A549 (cell line): Measurements from ENCODE around the gene SPIN2A. TPM values are rescaled to one million over a fixed set of nuclear protein-coding genes. Genes with fewer than 3 reads are reported as not detected.
A peak's percentile ranks its signal among the peaks of the same experiment; 100 is the strongest.
"Not testable (repeated sequence)": the region's sequence is repeated elsewhere in the genome, so short reads cannot be mapped to it uniquely, and the experiment has no call there.

Experiments used
- ATAC-seq, 2 experiments: fragments of 200-7000 bp in 1 of 2; fragments of >200 bp in 1 of 2; cut with Nextera tagmentation in 1 of 2; cut with Tn5 transposase in 1 of 2; 3 replicates each; pipeline versions ENCODE4 v1.8.0 to v1.9.1; 2018 to 2020; ENCODE audit warnings: mild to moderate bottlenecking in 1 of 2, moderate library complexity in 1 of 2
- CTCF ChIA-PET: fragments of 300-600 bp; sonication (Branson Sonifier 250); formaldehyde crosslinking; extraction: SDS; loops from one replicate; lab custom pipeline; 2021; ENCODE audit warnings: antibody characterized with exemption, inconsistent platforms; lab: Yijun Ruan, JAX
- POLR2A ChIA-PET: fragments of 350-600 bp; formaldehyde crosslinking; extraction: SDS; loops from one replicate; lab custom pipeline; 2021; ENCODE audit warnings: antibody characterized with exemption, inconsistent platforms; lab: Yijun Ruan, JAX
- DNase-seq, 2 experiments: peaks; one replicate each; pipeline versions ENCODE4 v3.0.0 to v3.0.0-alpha.2; 2011 to 2016; ENCODE audit warnings: low read depth in 1 of 2, low spot score in 1 of 2
- FAIRE-seq: peaks from 2 replicates; lab custom pipeline; 2011; peaks lifted over from hg19 to GRCh38; lab: Jason Lieb, UNC
- H3K27ac ChIP-seq, 2 experiments: fragments of >200 bp; sonication (Bioruptor Twin); formaldehyde crosslinking; 3 replicates each; pipeline ENCODE4 v1.5.1; 2016 to 2017
- H3K4me1 ChIP-seq: fragments of >200 bp; sonication (Bioruptor Twin); formaldehyde crosslinking; 3 replicates; pipeline ENCODE4 v1.6.1; 2016
- H3K4me2 ChIP-seq: fragments of >200 bp; sonication (Bioruptor Twin); formaldehyde crosslinking; 3 replicates; pipeline ENCODE4 v1.6.1; 2016
- H3K4me3 ChIP-seq: fragments of >200 bp; sonication (Bioruptor Twin); formaldehyde crosslinking; 3 replicates; pipeline ENCODE4 v1.5.1; 2016
- H3K9me3 ChIP-seq: fragments of >200 bp; sonication (Bioruptor Twin); formaldehyde crosslinking; 3 replicates; pipeline ENCODE4 v1.6.1; 2016
- CBX8 ChIP-seq: fragments of 200-600 bp; sonication (generic); IDR thresholded peaks from 2 replicates; pipeline ENCODE4 v1.6.1; 2016
- CHD2 ChIP-seq: fragments of 150-350 bp; IDR thresholded peaks from 2 replicates; pipeline ENCODE4 v1.6.1; 2014; ENCODE audit warnings: low read length; ENCODE audit not compliant: partially characterized antibody
- ELK1 ChIP-seq: fragments of 150-350 bp; IDR thresholded peaks from 2 replicates; pipeline ENCODE4 v1.6.1; 2014; ENCODE audit warnings: low read depth, mild to moderate bottlenecking, low read length
- FOSB ChIP-seq: fragments of 250-450 bp; sonication (Bioruptor Pico); IDR thresholded peaks from 2 replicates; pipeline ENCODE4 v1.5.0; 2020; ENCODE audit warnings: mild to moderate bottlenecking, moderate library complexity
- GATA3 ChIP-seq: IDR thresholded peaks from 2 replicates; pipeline ENCODE4 v1.6.1; 2012; ENCODE audit warnings: borderline replicate concordance
- HOXB13 ChIP-seq: fragments of 250-450 bp; sonication (Bioruptor Pico); IDR thresholded peaks from 2 replicates; pipeline ENCODE4 v1.5.0; 2020; ENCODE audit warnings: low read depth, mild to moderate bottlenecking, moderate library complexity
- KDM1A ChIP-seq: fragments of 200-600 bp; sonication (generic); IDR thresholded peaks from 2 replicates; pipeline ENCODE4 v1.6.1; 2016; ENCODE audit warnings: low read depth, mild to moderate bottlenecking
- MAFK ChIP-seq: fragments of 450-650 bp; IDR thresholded peaks from 2 replicates; pipeline ENCODE4 v1.6.1; 2014; ENCODE audit not compliant: partially characterized antibody
- MYC ChIP-seq: IDR thresholded peaks from 2 replicates; pipeline ENCODE4 v1.6.1; 2012; ENCODE audit warnings: mild to moderate bottlenecking, inconsistent platforms, low read length, improper control_type of control experiment, borderline replicate concordance
- NFE2L2 ChIP-seq: fragments of 150-350 bp; conservative IDR thresholded peaks from 2 replicates; pipeline ENCODE4 v1.6.1; 2014; ENCODE audit warnings: low read length
- PHF8 ChIP-seq: fragments of 200-600 bp; sonication (generic); IDR thresholded peaks from 2 replicates; pipeline ENCODE4 v1.6.1; 2016; ENCODE audit warnings: low read depth, mild to moderate bottlenecking, antibody characterized with exemption, moderate library complexity, borderline replicate concordance
- POLR2AphosphoS2 ChIP-seq: conservative IDR thresholded peaks from 2 replicates; pipeline ENCODE4 v1.6.1; 2012; ENCODE audit warnings: low read length, improper control_type of control experiment, inconsistent platforms
- RARB ChIP-seq: fragments of 250-450 bp; sonication (Bioruptor Pico); IDR thresholded peaks from 2 replicates; pipeline ENCODE4 v1.8.0; 2021; ENCODE audit warnings: mild to moderate bottlenecking, moderate library complexity
- RCOR1 ChIP-seq: fragments of 150-350 bp; IDR thresholded peaks from 2 replicates; pipeline ENCODE4 v1.6.1; 2014; ENCODE audit warnings: antibody characterized with exemption, low read length, low read depth
- RFX5 ChIP-seq: fragments of 450-650 bp; IDR thresholded peaks from 2 replicates; pipeline ENCODE4 v1.7.1; 2014; ENCODE audit warnings: antibody characterized with exemption, mild to moderate bottlenecking, moderate library complexity
- SREBF2 ChIP-seq: fragments of 450-650 bp; IDR thresholded peaks from 2 replicates; pipeline ENCODE4 v1.6.1; 2014; ENCODE audit warnings: mild to moderate bottlenecking, moderate library complexity
- ZC3H11A ChIP-seq: fragments of 450-650 bp; IDR thresholded peaks from 2 replicates; pipeline ENCODE4 v1.6.1; 2014; ENCODE audit warnings: antibody characterized with exemption, mild to moderate bottlenecking
- ZNF302 ChIP-seq: fragments of 250-450 bp; sonication (Bioruptor Pico); IDR thresholded peaks from 2 replicates; pipeline ENCODE4 v1.9.0; 2021; ENCODE audit warnings: inconsistent platforms, mild to moderate bottlenecking, moderate library complexity
- WGBS: methylation state at CpG from one replicate; pipeline ENCODE4 v1.1.6; 2017; ENCODE audit errors: missing lambda C conversion rate; 5-methylcytosine and 5-hydroxymethylcytosine counted together
- polyA plus RNA-seq, 4 experiments: library from polyadenylated mRNA; depleted of rRNA in 3 of 4; stranded (reverse); fragments of >200 nt; fragmentation: RNase III in 1 of 4; extraction: RNeasy Plus Mini Kit Qiagen cat#74134 plus additional on column Dnase treatment in 1 of 4; gene quantifications; 2 replicates in 3 of 4; 3 replicates in 1 of 4; pipeline ENCODE4 v1.2.3, GENCODE V29; 2011 to 2017
- TF ChIP-seq, protein P1 (sequence below): IDR thresholded peaks from 2 replicates; pipeline ENCODE4 v1.6.1; 2012
- TF ChIP-seq, protein P2 (sequence below): fragments of >200 bp; sonication (Bioruptor Twin); formaldehyde crosslinking; IDR thresholded peaks from 3 replicates; pipeline ENCODE4 v1.6.1; 2016
- TF ChIP-seq, protein P3 (sequence below): fragments of 450-650 bp; IDR thresholded peaks from 2 replicates; pipeline ENCODE4 v1.6.1; 2014; ENCODE audit warnings: antibody characterized with exemption

SPIN2A gene
- polyA plus RNA-seq, 2 of the 4 experiments (the other 2 are of a cell fraction), result 0.21 to 0.31 TPM

DNA sequence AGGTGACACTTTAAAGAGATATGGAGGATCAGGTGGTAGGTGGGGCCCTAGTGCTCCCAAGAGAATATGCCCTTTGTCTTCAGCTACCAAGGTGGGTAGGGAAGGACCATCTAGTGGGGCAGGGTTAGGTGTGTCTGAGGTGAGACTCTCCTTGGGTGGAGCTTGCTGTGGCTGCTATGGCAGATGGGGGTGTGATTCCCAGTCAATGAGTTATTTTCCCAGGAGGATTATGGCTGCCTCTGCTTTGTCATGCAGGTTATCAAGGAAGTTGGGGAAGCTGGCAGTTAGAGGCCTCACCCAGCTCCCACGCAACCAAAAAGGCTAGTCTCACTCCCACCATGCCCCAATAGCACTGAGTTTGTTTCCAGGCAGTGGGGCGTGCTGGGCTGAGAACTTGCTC lies 18.0 kb upstream of the SPIN2A start:
- Histone ChIP-seq H3K4me3 (no peak overlapping the region), H3K4me2 (no peak overlapping the region)
- no peak for TF ChIP-seq POLR2AphosphoS2
- no peak for TF ChIP-seq RFX5
- no peak for TF ChIP-seq FOSB (CRISPR knock-in tag)
- TF ChIP-seq KDM1A, result no peak
- no peak for TF ChIP-seq GATA3
- TF ChIP-seq, protein P1, sequence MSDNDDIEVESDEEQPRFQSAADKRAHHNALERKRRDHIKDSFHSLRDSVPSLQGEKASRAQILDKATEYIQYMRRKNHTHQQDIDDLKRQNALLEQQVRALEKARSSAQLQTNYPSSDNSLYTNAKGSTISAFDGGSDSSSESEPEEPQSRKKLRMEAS, result no peak
- TF ChIP-seq CHD2, result no peak
- no peak for TF ChIP-seq ZNF302 (CRISPR knock-in tag)
- no peak for TF ChIP-seq RCOR1
- TF ChIP-seq HOXB13 (CRISPR knock-in tag), result no peak
- no peak for TF ChIP-seq CBX8
- TF ChIP-seq ZC3H11A, result no peak
- TF ChIP-seq PHF8, result no peak
- no peak for TF ChIP-seq ELK1
- TF ChIP-seq NFE2L2, result no peak
- TF ChIP-seq SREBF2, result no peak
- TF ChIP-seq MYC, result no peak
- TF ChIP-seq, protein P2, sequence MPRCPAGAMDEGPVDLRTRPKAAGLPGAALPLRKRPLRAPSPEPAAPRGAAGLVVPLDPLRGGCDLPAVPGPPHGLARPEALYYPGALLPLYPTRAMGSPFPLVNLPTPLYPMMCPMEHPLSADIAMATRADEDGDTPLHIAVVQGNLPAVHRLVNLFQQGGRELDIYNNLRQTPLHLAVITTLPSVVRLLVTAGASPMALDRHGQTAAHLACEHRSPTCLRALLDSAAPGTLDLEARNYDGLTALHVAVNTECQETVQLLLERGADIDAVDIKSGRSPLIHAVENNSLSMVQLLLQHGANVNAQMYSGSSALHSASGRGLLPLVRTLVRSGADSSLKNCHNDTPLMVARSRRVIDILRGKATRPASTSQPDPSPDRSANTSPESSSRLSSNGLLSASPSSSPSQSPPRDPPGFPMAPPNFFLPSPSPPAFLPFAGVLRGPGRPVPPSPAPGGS, result no peak
- TF ChIP-seq, protein P3, sequence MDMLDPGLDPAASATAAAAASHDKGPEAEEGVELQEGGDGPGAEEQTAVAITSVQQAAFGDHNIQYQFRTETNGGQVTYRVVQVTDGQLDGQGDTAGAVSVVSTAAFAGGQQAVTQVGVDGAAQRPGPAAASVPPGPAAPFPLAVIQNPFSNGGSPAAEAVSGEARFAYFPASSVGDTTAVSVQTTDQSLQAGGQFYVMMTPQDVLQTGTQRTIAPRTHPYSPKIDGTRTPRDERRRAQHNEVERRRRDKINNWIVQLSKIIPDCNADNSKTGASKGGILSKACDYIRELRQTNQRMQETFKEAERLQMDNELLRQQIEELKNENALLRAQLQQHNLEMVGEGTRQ, result no peak
- TF ChIP-seq, all 56 proteins: peak for 0
- DNase-seq (no peak), FAIRE-seq (no peak), ATAC-seq (no peak)
- WGBS, result no CpG with 5 or more reads among the region's 2 CpGs
- H3K9me3 ChIP-seq, result no peaks in the 10 kb centered on the region
- ChIA-PET CTCF (interaction anchor here (1.5 kb wide), 1 partner anchor 8 kb away, joined by 4 read pairs; no protein-coding TSS in a partner anchor), POLR2A (no interaction called here)
- no peaks in the 10 kb centered on the region for H3K4me1 ChIP-seq
- no peak overlapping the region for H3K27ac ChIP-seq

GRCh38 chrX:57152222-57152621 lies 15.0 kb upstream of the SPIN2A start:
- 28% methylated on average over 3 of the region's 8 CpGs for WGBS
- H3K9me3 ChIP-seq, H3K4me1 ChIP-seq, ATAC-seq, H3K4me3 ChIP-seq, H3K4me2 ChIP-seq, DNase-seq, FAIRE-seq, POLR2A ChIA-PET, CTCF ChIA-PET, H3K27ac ChIP-seq: not testable (repeated sequence)

- no peak for DNase-seq
- 74% methylated on average over 4 of the region's 4 CpGs for WGBS
- Histone ChIP-seq H3K9me3 (no peaks in the 10 kb centered on the region), H3K4me1 (no peaks in the 10 kb centered on the region), H3K4me3 (no peak overlapping the region), H3K27ac (no peak overlapping the region), H3K4me2 (no peak overlapping the region)
- ChIA-PET CTCF (no interaction called here), POLR2A (no interaction called here)
- TF ChIP-seq KDM1A (no peak), RARB (CRISPR knock-in tag) (no peak), MAFK (peak; percentile 75)
- no peak for ATAC-seq
- no peak for FAIRE-seq
These were observed 1.5 kb upstream of the SPIN2A start for GRCh38 chrX:57138674-57139073.
